ENCODE results near the gene SYNDIG1.
"Not testable (repeated sequence)": the region's sequence is repeated elsewhere in the genome, so short reads cannot be mapped to it uniquely, and the experiment has no call there.

Gene SYNDIG1

GRCh38 chr20:24611360-24612140, 142.1 kb downstream of the SYNDIG1 start:
- no peak for DNase-seq (ENCODE audit: low spot score)

- no peak for DNase-seq (ENCODE audit: low spot score)
Measured at GRCh38 chr20:24612799-24613775, 143.7 kb downstream of the SYNDIG1 start.

GRCh38 chr20:24614341-24614740, 144.9 kb downstream of the SYNDIG1 start:
- no peak for DNase-seq (ENCODE audit: low spot score)

GRCh38 chr20:24615353-24615752, 145.9 kb downstream of the SYNDIG1 start:
- DNase-seq (ENCODE audit: low spot score), result no peak

GRCh38 chr20:24616258-24617079, 147.0 kb downstream of the SYNDIG1 start:
- no peak for DNase-seq (ENCODE audit: low spot score)

GRCh38 chr20:24617080-24617432, 147.6 kb downstream of the SYNDIG1 start:
- no peak for DNase-seq (ENCODE audit: low spot score)

GRCh38 chr20:24617757-24618450, 148.5 kb downstream of the SYNDIG1 start:
- no peak for DNase-seq (ENCODE audit: low spot score)

GRCh38 chr20:24618739-24619138, 149.3 kb downstream of the SYNDIG1 start:
- DNase-seq (ENCODE audit: low spot score), result no peak

- no peak for DNase-seq (ENCODE audit: low spot score)
Measured at GRCh38 chr20:24619212-24619611, 149.8 kb downstream of the SYNDIG1 start.

GRCh38 chr20:24620937-24621519, 151.6 kb downstream of the SYNDIG1 start:
- no peak for DNase-seq (ENCODE audit: low spot score)

- DNase-seq (ENCODE audit: low spot score), result no peak
Measured at GRCh38 chr20:24622856-24623255, 153.4 kb downstream of the SYNDIG1 start.

- not testable (repeated sequence) for DNase-seq (ENCODE audit: low spot score)
Measured at GRCh38 chr20:24626141-24626540, 156.7 kb downstream of the SYNDIG1 start.

GRCh38 chr20:24627291-24627690, 157.9 kb downstream of the SYNDIG1 start:
- no peak for DNase-seq (ENCODE audit: low spot score)

- no peak for DNase-seq (ENCODE audit: low spot score)
Measured at GRCh38 chr20:24627926-24628325, 158.5 kb downstream of the SYNDIG1 start.

GRCh38 chr20:24628985-24629384, 159.6 kb downstream of the SYNDIG1 start:
- no peak for DNase-seq (ENCODE audit: low spot score)

GRCh38 chr20:24629668-24630067, 160.2 kb downstream of the SYNDIG1 start:
- no peak for DNase-seq (ENCODE audit: low spot score)

GRCh38 chr20:24630486-24631172, 161.2 kb downstream of the SYNDIG1 start:
- DNase-seq (ENCODE audit: low spot score), result no peak

GRCh38 chr20:24631173-24631505, 161.7 kb downstream of the SYNDIG1 start:
- DNase-seq (ENCODE audit: low spot score), result no peak

- DNase-seq (ENCODE audit: low spot score), result no peak
Measured at GRCh38 chr20:24632581-24632980, 163.2 kb downstream of the SYNDIG1 start.

GRCh38 chr20:24633026-24633425, 163.6 kb downstream of the SYNDIG1 start:
- DNase-seq (ENCODE audit: low spot score), result no peak

- DNase-seq (ENCODE audit: low spot score), result no peak
Measured at GRCh38 chr20:24633521-24633920, 164.1 kb downstream of the SYNDIG1 start.
